Measurements from ENCODE around the gene SLC50A1.

DNA sequence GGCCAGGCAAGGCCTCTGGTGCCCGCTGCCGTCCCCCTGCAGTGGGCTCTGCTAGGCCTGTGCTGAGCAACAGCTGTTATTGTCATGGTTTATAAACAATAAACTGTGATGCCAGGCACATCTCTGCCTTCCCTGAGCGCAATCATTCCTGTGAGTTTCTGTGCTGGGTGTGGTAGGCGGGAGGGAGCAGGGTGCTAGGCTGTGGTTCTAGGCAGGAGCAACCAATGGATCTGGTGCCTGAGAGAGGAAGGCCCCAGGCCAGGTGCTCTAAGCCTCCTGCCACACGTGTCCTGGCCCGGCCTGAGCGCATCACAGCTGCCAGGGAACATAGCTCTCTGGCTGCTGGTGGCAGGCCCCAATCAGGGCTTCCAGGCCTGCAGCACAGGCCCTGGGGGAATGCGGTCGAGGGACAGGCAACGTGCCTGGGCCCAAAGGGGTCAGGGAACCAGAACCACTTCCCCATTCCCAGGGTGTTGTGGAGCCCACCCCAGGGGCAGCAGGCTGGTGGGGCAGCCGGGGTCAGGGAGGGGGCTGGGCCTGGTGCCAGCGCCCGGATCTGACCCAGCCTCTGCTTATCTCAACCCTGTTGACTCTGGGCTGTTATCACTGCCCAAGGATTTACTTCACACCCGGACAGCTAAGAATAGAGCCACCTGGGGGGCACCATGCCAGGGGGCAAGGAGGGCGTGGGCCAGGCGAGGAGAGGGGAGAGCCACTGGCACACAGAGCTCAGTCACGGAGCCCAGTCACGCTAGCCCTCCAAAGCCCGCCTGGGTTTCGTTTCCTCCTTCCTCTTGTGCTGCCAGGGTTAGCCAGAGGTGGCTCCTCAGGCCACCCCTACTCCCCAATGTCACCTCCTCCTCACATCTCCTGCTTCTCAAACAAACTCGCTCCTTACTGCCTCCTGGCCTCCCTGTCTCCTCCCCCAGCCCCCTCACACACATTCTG, 49.5 kb downstream of the SLC50A1 start:
- TF ChIP-seq FOXM1 (IDR thresholded peaks at IDR 0.05; ENCODE audit: borderline replicate concordance) (no peak), FOXK2 (IDR thresholded peaks at IDR 0.05) (no peak)

All from HEK293T (cell line).